Right lobe of liver (tissue), 4 donors: ENCODE measurements around the gene PTPN3.

ENCODE experiments used
- CTCF ChIP-seq, 4 donors: fragments of 200-600 bp in 3 of 4; fragments of 450-650 bp in 1 of 4; IDR thresholded peaks; one replicate each; pipeline versions ENCODE4 v1.5.1 to v1.8.0; 2016 to 2022; ENCODE audit warnings: antibody characterized with exemption in 4 of 4, mild to moderate bottlenecking in 2 of 4
- POLR2A ChIP-seq: fragments of 450-650 bp; IDR thresholded peaks from one replicate; pipeline ENCODE4 v1.6.1; 2017; ENCODE audit warnings: antibody characterized with exemption, mild to moderate bottlenecking
- donor health status: DM: no; HTN: no; CAD: no.
- donor health status: DM: no; HTN: no; CAD: no.
- donor health status: DM: no; HTN: yes; CAD: no.

- no peak for TF ChIP-seq POLR2A
- no peak for TF ChIP-seq CTCF (IDR thresholded peaks at IDR 0.05)
Measured at GRCh38 chr9:109513871-109514270, 15.8 kb upstream of the PTPN3 start.
